Erythroblast (primary cell): ENCODE results near the gene NKD2.

Source experiments
- GATA1 ChIP-seq: IDR thresholded peaks from 2 replicates; pipeline ENCODE4 v1.6.1; 2011; ENCODE audit warnings: low read depth, mild to moderate bottlenecking, control low read depth, low read length, moderate library complexity
- POLR2A ChIP-seq: IDR thresholded peaks from 2 replicates; pipeline ENCODE4 v1.6.1; 2011; ENCODE audit warnings: mild to moderate bottlenecking, low read length

DNA sequence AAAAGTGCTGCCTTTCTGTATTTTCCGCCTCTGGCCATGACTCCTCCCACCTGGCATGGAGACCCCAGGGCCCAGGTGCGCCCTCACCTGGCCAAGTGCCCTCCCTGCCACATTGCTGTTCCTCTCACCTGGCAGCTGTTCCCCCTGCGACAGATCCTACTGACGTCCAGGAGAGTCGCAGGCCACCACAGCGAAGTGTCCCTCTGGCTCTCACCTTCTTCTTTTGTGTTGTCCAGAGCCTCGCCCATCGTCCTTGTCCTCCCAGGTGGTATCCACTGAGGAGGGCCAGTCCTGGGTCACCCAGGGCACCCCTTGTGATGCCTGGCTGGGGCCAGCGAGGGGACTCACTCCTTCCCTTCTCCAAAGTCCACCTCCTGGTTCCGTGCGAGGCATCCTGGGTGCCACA, 2.6 kb downstream of the NKD2 start:
- no peak for TF ChIP-seq POLR2A
- TF ChIP-seq GATA1: no peak
